K562 treated with DMSO at 1 percent for 24 hours (cell line): ENCODE data around the gene DUSP10. TPM values are rescaled to one million over a fixed set of nuclear protein-coding genes. Genes with fewer than 3 reads are reported as not detected.

Experiments used
- total RNA-seq: library from RNA; unstranded; fragments of 300-600 nt; gene quantifications from 2 replicates; pipeline ENCODE4 v1.2.3, GENCODE V29; 2022; ENCODE audit warnings: low read depth; ENCODE audit not compliant: insufficient read depth

DUSP10 gene
- 9.2 and 11.5 TPM in 2 replicates for total RNA-seq

DNA sequence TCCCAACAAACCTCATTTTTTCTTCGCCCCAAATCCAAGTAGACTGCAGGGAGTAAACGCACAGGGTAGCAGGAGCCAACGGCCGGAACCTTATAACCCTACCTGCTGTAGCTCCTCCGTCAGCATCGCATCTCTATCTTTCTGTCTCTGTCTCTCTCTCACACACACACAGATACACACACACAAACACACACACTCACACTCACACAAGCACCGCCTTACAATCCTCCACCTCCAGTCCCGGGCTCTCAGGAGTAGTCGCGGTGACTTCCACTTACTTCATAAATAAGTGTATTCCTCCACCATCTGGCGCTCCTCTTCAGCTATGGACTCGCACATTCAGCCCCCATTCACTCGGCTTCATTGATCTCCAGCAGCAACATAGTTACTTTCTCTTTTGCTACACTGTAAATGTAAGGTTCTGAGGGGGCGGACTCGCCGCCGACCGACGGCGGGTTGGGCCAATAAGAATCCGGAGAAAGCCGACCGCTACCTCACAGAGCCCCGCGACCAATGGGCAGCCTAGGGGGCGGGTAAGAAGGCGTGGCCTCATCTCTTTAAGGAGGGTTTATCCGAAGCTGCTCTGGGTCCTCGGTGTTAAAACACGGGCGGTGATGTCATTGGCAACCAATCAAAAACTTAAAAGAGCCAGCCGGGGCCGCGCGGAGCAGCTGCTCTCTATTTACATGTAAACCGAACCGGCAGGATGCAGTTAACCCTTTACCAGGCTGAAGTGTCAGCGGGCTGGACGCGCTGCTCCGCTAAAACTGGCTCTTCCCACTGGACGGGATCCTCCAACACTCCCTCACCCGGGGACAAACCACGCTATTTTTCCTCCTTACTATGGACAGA is at the start of gene DUSP10:
TSS of gene DUSP10 (minus strand) at position 387 of the 852 bp plus-strand sequence. CDS start 2,345 bp downstream, outside the sequence.

